HG03558 (cell line): ENCODE measurements around the gene CCDC92.

ENCODE experiments used
- ATAC-seq: cut with Tn5 transposase; IDR thresholded peaks from one replicate; pipeline ENCODE4 v1.9.1; 2021; ENCODE audit warnings: moderate number of reproducible peaks; ENCODE audit not compliant: unreplicated experiment; ENCODE audit errors: extremely low read depth

CCDC92 gene

DNA sequence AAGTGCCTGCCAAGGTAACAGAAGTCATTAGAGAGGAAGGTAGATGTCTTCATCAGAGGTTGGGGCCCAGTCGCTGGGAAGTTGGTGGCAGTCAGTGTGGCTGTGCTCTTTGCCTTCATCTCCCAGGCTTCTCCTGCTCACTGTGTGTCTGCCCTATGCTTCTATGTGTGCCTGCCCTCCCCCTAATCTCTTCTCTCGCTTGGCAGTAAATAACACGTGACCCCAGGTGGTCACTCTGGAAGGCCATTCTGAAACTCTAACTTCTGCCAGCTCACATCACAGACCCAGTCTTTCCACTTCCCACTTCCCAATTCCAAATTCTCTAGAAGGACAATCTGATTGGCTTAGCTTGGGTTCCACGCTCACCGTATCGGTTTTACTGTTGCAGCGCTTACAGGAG, 9.6 kb upstream of the CCDC92 start:
- ATAC-seq = no peak

DNA sequence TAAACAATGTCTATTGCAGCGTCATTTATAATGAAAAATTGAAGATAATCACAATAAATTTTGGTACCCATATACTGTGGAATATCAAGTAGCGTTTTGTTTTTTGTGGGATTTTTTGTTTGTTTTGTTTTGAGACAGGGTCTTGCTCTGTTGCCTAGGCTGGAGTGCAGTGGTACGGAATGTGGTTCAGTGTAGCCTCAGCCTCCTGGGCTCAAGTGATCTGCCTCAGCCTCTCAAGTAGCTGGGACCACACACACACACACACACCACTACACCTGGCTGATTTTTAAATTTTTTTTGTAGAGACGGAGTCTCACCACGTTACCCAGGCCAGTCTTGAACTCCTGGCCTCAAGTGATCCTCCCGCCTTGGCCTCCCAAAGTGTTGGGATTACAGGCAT, 6.9 kb upstream of the CCDC92 start:
- ATAC-seq = no peak

DNA sequence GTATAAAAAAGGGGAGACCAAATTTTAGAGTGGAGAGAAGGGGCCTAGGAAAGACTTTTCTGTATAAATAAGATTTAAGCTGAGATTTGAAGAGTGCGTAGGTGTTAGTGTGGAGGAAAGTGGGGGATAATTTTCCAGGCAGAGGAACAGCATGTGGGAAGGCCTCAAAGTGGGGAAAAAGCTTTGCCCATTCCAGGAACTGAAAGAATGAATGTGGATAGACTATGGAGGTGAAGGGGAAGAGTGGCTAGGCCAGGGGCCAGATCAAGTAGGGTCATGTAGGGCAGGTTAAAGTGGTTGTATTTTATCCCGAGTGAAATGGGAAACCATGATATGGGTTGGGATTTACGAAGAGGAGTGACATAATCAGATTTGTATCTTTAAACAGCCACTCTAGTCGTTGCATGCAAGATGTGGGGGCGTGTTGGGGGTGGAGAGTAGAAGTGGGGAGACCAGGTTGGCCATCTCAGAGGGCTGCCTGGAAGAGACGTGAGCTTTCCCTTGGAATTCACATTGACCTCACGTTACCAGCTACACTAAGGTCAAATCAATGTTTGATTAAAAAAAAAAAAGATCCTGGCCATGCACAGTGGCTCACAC, 3.7 kb upstream of the CCDC92 start:
- no peak for ATAC-seq

DNA sequence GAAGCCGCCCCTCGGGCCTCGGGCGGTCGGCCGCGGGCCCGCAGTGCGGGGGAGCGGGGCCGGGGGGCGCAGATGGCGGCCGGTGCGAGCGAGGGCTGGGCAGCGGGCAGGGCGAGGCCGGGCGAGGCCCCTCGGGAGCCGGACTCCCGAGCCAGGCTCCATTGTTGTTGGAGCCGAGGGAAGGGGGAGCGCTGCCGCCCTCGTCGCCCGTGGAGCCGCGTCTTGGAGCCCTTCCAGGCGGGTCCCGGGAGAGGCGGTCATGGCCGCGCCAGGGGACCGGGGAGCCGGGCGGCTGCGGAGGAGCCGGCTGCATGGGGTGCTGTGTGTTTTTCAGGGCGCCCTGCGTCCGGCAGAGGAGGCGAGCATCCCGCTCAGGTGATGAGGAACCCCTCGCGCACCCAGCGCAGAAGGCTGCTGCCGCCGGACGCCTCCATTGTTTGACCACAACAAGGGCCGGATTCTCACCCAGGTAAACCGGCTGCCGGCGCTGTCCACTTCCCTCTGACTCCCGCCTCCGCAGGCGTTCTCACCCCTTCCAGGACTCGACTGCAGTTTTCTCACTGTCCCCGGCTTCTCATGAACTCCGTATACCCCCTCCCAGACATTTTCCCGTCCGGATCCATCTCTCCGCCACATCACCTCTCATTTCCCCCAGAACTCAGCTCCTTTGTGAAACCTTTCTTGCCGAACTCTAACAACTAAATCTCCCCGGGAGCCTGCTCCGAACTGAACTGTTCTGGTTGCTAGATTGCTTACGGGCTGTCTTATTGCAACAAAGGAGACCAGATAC, 1.1 kb upstream of the CCDC92 start:
- ATAC-seq = no peak

DNA sequence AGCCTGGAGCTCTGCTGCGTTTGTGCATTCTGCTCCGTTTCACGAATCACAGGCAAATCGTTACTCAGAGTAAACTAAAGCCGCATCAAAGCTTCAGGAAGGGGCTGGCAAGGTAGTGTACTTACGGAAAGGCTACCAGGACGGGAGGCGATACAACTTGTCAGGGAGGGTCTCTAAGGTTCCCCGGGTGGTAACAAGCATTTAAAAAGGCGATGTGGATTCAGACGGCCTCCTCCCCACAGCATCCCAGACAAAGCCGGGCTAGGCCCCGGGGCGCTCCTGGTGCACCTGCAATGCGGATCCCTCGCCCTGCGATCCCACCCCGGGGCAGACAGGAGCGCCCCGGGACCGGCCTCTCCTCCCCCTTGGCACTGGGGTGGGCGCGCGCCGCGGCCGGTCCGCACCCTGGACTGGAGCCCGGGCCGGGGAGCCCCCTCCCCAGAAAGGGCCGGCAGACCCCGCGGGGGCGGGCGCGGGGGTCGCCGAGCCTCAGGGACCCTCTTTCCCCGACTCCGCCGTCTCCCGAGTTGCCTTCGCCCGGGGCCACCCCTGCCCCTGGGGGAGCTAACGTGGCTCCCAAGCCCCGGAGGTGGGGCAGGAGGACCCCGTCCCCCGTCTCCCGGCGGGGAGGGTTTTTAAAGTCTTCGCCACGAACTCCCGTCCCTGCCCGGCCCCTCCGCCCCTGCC, 718 bp downstream of the CCDC92 start:
- ATAC-seq = no peak

DNA sequence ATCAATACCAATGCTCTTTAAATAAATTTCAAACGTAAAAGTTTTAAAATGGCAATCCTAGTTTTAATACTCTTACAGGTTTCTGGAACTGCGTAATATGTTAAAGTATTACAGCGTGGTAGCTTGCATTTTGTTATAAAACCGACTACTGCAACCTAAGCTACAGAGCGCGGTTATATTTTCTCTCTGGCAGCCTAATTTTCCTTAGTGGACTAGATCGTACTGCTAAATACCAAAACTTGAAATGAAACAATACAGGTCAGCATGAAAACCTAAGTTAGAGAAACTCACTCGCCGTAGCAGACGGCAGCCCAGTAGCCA, 1.2 kb downstream of the CCDC92 start:
- no peak for ATAC-seq

DNA sequence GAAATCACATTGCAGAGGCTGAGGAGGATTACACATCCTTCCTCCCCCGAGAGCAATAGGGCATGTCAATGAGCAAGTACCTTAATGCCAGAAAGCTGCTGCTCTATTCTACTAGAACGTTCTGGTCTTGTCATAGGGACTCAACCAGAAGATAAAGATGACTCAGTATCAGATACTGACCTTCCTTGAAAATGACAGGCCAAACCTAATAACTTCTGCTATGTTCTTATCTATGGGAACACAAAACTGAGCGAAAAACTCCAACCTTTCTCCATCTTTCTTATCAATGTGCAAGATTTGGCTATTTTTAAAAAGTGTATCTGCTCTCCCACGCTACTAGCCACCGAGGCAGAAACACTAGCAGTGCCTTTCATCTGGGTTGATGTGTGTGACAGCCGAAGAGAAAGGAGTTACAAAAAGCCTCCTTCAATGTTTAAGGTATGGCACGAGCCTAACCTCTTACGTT, 5.5 kb downstream of the CCDC92 start:
- no peak for ATAC-seq

DNA sequence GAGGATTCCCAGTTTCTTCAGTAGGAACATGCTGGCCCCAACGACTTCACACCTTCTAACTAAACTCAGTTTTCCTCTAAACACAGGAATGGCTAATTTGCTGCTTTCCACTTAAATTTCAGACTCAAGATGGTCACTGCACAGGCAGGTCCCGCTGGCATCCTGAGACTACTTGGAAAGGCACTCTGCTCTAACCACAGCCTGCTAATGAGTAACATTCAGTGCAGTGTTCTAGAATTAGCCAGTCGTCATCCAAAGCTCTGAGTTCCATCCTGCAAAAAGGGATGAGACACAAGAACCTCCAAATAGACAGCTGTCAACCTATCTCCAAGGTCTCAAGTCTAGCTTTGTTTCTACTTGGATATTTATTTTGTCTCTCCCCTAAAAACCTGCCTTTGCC, 6.0 kb downstream of the CCDC92 start:
- no peak for ATAC-seq

DNA sequence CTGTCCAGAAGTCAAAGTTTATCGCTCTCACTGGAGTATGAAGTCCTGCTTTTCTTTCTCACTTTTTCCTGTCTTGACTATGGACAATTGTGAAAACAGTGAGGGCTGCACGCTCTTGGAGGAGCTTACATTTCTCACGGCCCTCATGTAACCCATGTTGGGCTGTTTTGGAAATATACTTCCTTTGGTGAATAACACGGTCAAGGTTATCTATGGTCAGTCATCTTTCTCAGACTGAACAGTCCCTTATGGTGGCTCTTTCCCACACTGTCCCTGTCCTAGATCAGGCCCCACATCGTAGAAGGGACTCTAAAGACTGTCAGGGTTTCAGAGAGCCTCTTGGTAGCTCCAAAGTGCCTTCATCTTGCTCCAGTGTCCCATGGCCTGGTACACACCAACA, 7.2 kb downstream of the CCDC92 start:
- ATAC-seq = no peak

DNA sequence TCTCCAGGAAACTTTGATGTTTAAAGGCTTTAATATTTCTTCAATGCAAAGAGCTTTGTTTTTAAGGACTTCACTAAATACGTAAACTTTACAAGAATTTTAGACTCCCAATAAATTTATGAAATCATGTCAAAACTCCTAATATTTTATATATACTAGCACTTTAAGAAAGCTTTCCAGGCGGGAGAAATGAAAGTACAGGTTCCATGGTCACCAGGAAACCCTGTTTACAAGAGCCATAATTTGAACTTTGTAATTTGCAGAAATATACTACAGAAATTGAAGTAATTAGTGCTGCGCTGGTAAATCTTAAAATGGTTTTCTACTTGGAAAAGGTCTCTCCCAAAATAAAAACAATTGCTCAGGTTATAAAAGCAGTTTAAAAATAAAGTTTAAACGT, 8.8 kb downstream of the CCDC92 start:
- no peak for ATAC-seq

DNA sequence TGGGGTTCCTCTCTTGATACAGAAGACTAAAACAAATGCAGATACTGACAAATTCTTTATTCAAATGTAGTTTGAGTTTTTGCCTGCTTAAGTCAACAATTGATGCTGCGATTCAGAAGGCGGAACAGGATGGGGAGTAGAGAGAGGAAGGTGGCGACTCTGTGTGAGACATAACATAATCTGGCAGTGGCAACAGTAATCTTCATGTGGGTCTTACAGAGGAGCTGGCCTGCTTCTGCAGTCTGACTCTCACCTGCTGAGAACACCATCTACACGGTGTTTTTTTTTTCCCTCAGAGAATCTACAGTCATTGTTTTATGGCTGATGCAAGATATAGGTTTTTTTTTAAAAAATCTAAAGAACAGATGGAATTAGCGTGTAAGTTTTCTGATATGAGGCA, 10.1 kb downstream of the CCDC92 start:
- no peak for ATAC-seq

DNA sequence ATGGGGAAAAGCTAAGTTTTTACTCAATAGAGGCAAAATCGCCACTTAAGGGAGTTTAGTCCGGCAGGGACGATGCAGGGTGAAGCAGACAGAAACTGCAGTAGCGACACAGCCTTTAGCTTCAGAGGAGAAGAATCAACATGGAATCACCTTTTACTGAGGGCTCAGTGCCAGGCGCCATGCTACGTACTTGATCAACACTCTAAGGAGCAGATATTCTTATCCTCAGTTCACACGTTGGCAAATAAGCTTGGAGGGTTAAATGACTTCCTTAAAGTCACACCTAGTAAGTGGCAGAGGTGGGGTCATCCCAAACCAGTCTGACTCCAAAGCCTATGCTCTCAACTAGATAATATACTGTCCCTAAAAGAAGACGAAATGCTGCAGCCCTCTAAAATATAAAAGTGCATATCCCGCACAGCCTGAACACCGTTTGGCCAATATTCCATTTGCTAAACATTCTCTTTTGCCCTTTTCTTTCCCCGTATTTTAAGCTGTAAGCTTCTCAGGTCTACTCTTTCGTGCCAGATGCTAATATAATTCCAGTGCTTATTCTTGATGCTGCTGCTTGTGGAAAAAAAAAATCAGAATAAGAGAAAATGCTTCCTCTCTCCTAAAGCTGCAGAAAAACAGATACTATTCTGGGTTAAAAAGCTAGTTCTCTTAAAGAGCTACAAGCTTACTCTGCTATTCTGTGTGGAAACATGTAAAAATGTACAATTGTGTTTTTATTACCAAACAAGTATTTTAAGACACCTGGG, 10.9 kb downstream of the CCDC92 start:
- no peak for ATAC-seq

DNA sequence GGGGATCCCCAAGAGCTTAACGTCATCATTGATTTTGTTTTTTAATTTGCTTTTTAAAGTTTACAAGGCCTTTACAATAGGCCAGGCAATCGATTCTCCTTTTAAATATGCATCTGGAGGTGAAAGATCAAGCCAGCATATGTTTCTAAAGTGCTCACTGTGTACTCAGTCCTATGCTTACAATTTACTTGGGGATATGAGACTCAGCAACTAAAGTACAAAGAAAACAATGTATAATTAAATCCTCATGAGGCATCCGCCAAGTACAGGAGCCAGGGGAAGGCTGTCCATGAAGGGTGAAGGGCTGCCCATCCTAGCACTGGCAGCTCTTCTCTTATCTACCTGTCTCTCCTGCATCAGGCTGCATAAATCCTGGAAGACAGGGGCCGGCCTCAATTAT, 11.8 kb downstream of the CCDC92 start:
- ATAC-seq = no peak

DNA sequence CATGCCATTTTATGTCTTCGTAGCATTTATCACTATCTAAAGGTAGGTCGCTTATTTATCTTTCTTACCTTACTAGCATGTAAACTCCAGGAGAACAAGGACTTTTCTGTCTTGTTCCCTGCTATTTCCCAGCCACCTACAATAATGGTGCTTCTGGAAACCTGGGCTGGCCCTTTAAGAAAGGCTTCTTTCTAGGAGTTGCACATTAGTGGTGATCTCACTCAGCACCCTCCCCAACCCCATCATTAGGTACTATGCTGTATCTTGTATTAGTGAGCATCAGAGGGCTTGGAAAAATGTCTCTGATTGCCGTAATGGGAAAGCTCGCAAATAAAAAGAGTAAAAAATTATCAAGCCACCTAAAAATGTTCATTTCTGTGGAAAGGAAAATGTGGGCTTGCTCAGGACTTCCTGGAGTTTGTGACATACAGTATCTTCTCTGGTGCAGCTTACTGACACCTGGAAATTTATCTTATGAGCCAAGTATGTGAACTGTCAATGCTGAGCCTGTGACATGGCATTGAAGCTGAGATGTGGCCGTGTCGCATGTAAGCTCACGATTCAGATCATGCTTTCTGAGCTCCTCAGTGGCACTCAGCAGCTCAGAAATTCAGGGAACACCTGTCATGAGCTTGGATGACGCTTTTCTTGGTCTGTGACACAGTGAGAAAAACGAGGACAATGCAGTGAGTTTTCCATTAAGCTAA, 12.4 kb downstream of the CCDC92 start:
- no peak for ATAC-seq

DNA sequence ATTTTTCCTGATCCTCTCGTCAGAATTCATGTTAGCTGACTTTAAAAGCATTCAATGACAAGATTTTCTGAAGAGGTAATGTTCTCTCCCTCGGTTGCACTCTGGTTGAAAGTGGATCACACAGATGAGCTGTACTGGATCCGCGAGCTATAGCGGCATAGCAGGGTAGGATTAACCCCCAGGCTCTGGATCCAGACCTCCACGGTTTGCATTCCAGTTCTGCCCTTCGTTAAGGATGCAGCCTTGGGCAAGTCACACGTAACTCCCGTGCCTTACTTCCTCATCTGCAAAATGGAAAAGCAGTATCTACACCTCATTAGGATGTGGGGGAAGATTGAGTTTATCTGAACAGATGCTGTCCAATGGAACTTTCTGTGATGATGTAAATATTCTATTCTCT, 13.8 kb downstream of the CCDC92 start:
- ATAC-seq = no peak

DNA sequence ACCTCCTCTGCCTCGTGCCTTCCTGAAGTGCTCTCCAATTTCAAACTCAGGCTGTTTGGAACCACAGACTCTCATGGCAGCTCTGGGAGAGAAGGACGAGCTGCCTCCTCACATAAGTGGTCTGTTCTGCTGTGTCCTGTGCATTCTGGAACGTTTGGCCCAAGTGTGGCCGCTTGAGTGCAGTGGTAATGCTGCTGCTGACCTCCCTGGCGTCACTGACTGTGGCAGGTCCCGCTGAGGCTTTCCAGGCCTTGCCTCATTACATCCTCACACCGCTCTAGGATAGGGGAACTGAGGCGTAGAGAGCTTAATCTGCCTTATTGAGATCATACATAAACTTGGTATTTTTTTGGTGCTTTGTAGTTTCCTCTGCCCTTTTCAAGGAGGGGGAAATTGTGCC, 14.2 kb downstream of the CCDC92 start:
- no peak for ATAC-seq

DNA sequence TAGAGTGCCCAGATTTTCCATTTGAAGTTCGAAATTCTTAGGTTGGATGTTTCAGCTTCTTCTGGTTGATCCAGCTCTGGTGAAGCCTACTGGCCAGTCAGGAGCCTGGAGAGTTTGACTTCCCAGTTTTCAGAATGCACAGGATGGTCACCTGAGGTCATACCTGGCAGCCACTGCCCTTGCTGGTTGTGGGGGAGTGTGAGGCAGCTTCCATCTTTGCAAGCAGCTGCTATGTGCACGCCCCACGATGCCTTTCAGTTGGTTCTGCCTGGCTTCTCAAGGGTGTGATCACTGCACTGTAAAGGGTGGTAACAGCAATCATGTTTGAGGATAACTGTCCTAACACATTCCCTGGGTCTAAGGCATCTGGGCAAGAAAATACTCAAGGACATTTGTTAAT, 15.4 kb downstream of the CCDC92 start:
- no peak for ATAC-seq

DNA sequence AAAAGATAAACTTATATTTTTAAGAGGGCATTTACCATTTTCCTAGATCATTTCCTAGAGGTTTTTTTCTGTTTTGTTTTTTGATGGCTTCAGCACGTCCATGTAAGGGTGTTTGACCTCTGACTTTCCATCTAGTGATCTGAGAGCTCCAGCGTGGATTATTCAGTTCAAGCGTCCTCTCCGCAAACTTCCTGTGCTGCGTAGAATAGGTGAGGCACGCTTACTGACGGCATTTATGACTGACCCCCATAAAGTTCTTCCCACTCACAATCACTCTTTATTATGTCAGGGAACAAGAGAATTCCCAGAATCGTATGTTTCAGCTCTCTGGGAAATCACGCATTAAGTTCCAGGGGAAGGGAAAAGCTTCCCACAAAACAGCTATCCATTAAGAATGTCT, 16.4 kb downstream of the CCDC92 start:
- ATAC-seq = no peak

DNA sequence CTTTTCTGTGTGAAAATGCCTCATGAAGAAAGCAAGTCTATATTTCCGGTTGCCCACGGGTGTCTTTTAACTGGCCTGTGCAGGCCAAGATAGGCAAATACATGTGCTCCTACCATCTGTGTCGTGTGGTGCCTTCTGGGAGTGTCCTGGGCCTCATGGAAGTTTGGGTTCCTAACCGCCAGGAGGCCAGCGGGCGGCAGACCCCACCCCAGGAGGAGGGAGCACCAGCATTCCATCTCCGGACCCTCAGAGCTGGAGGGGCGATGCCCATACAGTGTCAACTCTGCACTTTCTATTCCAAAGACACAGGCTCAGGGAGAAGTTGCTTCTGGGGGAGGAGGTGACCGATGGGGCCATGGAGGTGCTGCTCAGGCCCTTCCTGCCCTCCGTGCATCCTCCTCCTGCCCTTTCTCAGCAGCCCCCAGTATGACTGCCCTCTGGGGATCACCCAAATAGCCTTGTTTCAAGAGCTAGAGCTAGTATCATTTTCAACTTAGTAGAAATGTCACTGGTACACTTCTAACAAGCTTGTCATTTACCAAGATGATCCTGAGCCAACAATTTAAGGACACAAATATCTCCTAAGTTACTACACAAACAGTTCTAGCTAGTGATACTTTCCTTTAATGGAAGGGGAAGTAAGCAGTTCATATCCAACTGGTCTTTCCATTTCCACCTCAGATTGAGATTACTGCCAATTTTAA, 17.8 kb downstream of the CCDC92 start:
- ATAC-seq = no peak

DNA sequence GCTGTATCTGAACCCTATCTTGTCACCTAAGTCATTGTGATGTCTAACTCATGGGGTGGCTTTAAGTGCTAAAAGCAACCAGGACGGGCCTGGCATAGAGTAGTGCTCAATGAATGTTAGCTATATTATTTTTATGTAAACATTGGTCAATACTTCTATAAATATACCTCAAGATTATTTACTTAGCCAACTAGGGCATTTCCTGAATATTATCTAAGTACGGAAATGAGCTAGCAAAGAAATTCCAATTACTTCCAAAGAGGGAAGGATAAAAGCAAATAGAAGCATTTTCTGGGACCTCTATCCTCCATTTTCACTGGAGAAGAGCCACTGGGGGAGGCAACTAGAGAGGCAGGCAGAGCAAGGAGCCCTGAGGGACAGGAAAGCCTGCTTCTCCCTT, 20.6 kb downstream of the CCDC92 start:
- no peak for ATAC-seq
